Muscle layer of colon (tissue), 2 donors: Measurements from ENCODE around the gene DCP2.

Experiments
- H3K27ac ChIP-seq: one replicate; pipeline ENCODE4 v1.7.0; 2013; ENCODE audit warnings: low read depth, mild to moderate bottlenecking, low read length, moderate library complexity
- H3K27me3 ChIP-seq, 2 donors: one replicate each; pipeline ENCODE4 v1.7.0; 2013; ENCODE audit warnings: low read length in 2 of 2, mild to moderate bottlenecking in 2 of 2; ENCODE audit not compliant: insufficient read depth in 2 of 2, control insufficient read depth in 1 of 2
- H3K36me3 ChIP-seq: one replicate; pipeline ENCODE4 v1.7.0; 2013; ENCODE audit warnings: mild to moderate bottlenecking, low read length; ENCODE audit not compliant: insufficient read depth
- H3K4me1 ChIP-seq: one replicate; pipeline ENCODE4 v1.7.0; 2013; ENCODE audit warnings: mild to moderate bottlenecking, low read length; ENCODE audit not compliant: insufficient read depth
- H3K4me3 ChIP-seq, 2 donors: one replicate each; pipeline ENCODE4 v1.7.0; 2013; ENCODE audit warnings: low read length in 2 of 2, low read depth in 1 of 2, mild to moderate bottlenecking in 1 of 2, moderate library complexity in 1 of 2
- H3K9ac ChIP-seq: one replicate; pipeline ENCODE4 v1.7.0; 2013; ENCODE audit warnings: low read length
- H3K9me3 ChIP-seq: one replicate; pipeline ENCODE4 v1.7.0; 2013; ENCODE audit warnings: mild to moderate bottlenecking, low read length
- donor health status: abdominal sarcoma.
- donor health status: Adenocarcinoma of cecum.

Gene DCP2

DNA sequence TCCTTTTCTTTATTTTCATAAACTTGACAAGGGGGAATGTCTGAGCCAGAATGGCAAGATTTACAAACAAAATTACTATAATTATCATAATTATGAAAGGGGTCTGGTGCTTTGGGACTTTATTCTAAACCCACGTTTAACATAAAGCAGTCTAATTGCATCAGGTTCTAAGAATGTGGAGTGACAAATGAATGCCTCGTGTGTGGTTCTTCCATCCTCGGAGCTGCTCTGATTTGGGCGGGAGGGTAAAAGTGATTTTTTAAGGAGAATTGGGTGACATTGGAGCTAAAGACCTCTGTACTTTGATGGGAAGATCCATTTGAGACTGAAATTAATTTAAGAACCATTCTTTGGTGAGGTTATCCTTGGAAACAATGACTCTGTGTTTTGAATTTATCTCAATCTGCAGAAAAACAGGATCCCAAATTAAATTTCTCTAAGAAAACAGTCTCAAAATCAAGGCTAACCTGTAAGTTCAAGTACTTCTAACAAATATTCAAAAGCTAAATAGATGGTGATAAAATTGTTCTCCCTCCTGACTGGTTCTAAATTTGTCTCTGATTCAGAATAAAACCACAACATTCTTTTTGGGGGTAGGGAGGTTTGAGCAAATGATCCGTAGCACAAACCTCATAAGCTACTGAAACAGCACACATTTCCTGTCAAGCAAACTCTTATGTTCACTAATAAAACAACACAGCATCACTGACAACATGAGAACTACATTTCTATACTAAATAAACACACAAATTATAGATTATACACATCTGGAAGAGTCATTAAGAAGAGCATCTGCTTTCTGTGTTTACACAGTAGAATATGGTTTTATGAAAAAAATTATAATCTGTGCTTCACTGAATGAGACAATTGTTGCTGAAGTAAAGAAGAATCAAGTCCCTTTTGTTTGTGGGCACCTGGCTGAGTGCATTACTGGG, 85.5 kb downstream of the DCP2 start:
- H3K9me3 ChIP-seq = no peaks in the 10 kb centered on the region
- H3K27ac ChIP-seq = no peak overlapping the region
- H3K36me3 ChIP-seq = peaks cover 8% of the 10 kb centered on the region
- H3K4me3 ChIP-seq = no peak overlapping the region
- H3K27me3 ChIP-seq = no peaks in the 10 kb centered on the region
- peaks cover 11% of the 10 kb centered on the region for H3K4me1 ChIP-seq
- no peak overlapping the region for H3K9ac ChIP-seq

DNA sequence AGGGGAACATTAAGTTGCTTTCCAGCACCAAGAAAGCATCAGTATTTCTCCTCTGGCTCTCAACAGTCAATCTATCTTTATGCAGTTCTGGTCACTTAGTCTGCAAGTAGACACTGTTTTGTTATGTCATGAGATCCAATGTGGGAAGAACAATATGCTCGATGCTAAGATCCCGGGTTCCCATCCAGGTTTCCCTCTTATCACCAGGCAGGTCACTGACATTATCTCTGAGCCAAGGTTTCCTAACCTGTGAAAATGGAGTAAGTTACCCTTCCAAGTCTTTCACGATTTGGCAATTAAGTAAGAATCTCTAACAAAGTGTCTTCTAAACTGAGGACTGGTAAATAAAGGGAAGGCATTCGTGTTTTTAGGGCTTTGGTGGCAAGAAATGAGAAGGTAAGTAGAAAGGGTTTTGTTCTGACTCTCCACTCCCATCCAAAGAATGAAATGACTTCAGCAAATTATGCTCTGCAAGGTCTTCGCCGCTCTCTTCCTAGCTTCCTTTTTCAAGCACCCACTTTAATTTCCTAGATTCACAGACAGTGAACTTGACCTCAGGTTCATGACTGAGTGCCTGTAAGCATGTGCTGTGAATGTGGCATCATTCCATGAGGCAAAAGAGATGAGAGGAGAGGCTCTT, 86.4 kb downstream of the DCP2 start:
- Histone ChIP-seq H3K36me3 (peaks cover 8% of the 10 kb centered on the region), H3K27me3 (no peaks in the 10 kb centered on the region), H3K9me3 (no peaks in the 10 kb centered on the region), H3K27ac (no peak overlapping the region), H3K9ac (no peak overlapping the region), H3K4me3 (no peak overlapping the region), H3K4me1 (peaks cover 11% of the 10 kb centered on the region)

DNA sequence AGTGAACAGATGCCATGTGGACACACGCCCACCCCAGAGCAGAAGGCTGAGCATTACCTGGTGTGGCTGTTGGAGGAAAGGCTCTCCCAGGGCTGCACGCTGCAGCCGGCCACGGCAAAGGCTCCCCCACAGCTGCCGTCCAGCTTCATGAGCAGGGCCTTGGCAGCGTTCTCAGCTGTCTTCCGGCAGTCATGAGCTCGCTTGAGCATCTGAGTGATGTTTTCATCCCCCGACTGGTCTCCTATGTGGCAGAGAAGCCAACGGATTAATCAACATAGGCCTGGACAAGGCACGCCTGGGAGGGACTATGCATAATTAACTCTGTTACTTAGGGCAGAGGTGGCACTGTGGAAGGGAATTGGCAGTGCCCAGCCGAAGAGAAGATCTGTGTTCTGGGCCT, 87.3 kb downstream of the DCP2 start:
- Histone ChIP-seq H3K36me3 (peaks cover 8% of the 10 kb centered on the region), H3K27ac (no peak overlapping the region), H3K27me3 (no peaks in the 10 kb centered on the region), H3K4me3 (no peak overlapping the region), H3K9me3 (no peaks in the 10 kb centered on the region), H3K9ac (no peak overlapping the region), H3K4me1 (peaks cover 11% of the 10 kb centered on the region)

DNA sequence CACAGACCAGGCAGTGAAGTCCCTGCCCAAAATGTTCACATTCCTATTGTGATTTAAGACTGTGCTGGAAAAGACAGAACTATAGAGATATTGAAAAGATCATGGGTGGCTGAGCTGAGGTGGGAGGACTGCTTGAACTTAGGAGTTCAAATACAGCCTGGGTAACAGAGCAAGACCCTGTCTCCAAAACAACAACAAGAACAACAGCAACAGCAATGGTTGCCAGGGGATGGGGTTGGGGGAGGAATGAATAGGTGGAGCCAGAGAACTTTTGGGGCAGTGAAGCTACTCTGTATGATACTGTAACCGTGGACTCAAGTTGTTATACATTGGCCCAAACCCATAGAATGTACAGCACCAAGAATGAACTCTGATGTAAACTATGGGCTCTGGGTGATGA, 88.2 kb downstream of the DCP2 start:
- Histone ChIP-seq H3K4me3 (no peak overlapping the region), H3K27me3 (no peaks in the 10 kb centered on the region), H3K36me3 (peaks cover 8% of the 10 kb centered on the region), H3K4me1 (peaks cover 3% of the 10 kb centered on the region), H3K9me3 (no peaks in the 10 kb centered on the region), H3K27ac (no peak overlapping the region), H3K9ac (no peak overlapping the region)

DNA sequence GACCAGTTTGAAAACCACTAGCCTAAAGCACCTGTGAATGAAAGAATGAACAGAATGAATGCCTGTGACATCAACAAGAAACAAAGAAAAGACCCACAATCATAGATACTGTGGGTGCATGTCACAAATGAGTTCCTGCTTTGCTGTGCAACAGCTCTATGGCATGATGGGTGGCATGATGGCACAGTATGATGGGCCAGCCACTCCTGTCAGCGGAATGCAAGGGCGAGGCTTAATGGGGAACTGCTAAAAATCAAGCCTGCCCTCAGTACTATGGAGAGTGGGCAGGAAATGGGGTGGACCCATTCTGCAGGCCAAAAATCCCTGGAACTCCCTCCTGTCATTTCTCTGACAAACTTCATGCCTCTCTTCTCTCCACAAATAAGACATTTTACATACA, 89.0 kb downstream of the DCP2 start:
- H3K4me1 ChIP-seq = no peaks in the 10 kb centered on the region
- no peak overlapping the region for H3K9ac ChIP-seq
- H3K27me3 ChIP-seq = no peaks in the 10 kb centered on the region
- H3K9me3 ChIP-seq = no peaks in the 10 kb centered on the region
- H3K36me3 ChIP-seq = peaks cover 8% of the 10 kb centered on the region
- H3K4me3 ChIP-seq = no peak overlapping the region
- no peak overlapping the region for H3K27ac ChIP-seq

DNA sequence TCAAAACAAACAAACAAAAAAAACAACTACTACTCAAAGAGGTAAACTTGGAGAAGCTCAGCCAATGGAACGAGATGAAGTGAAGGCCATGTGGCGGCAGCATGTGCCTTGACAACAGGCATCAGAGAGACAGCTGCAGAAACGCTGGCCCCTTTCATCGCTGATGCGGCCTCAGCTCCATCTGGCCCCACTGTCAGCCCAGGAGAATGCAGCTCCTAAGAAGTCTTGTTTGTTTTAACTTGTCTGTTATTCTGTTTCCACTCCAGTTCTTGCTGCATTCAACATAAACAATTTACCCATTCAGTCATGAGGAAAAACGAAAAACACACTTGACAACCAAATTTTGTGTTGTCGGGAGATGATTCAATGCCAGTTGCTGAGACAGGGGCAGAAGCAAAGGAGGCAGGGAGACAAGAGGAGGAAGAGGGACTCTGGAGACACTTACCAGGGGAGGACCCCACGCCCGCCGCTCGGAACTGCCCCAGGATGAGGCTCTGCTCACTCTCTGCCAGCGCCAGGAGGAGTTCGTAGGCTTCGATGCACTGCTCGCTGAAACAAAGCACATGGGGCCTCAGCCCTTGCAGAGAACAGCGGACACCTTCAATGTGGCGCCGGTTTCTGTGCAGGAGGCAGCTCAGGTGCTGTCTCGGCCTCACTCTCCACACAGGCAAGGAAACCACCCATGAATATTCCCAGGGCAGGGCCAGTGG, 91.2 kb downstream of the DCP2 start:
- Histone ChIP-seq H3K4me3 (no peak overlapping the region), H3K27ac (no peak overlapping the region), H3K9me3 (no peaks in the 10 kb centered on the region), H3K36me3 (peaks cover 8% of the 10 kb centered on the region), H3K9ac (no peak overlapping the region), H3K4me1 (no peaks in the 10 kb centered on the region), H3K27me3 (no peaks in the 10 kb centered on the region)

DNA sequence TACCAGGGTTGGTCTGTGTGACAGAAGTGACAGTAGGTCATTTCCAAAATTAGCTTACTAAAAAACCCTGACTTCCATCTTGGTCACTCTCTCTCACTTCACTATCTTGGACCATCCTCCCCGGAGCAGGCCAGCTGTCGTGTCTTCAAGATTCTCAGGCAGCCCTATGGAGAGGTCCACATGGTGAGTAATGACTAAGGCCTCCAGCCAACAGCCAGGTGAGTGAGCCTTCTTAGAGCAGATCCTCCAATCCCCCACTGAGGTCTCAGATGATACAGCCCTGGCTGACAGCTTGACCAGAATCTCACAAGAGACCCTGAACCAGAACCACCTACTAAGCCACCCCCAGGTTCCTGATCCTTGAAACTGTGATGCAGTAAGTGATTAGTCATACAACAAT, 92.0 kb downstream of the DCP2 start:
- Histone ChIP-seq H3K27me3 (no peaks in the 10 kb centered on the region), H3K9me3 (no peaks in the 10 kb centered on the region), H3K27ac (no peak overlapping the region), H3K4me3 (no peak overlapping the region), H3K36me3 (peaks cover under 1% of the 10 kb centered on the region), H3K4me1 (no peaks in the 10 kb centered on the region), H3K9ac (no peak overlapping the region)
